SW 1271 (cell line): ENCODE data around the gene PITHD1.
"Not testable (repeated sequence)": the region's sequence is repeated elsewhere in the genome, so short reads cannot be mapped to it uniquely, and the experiment has no call there.

Source experiments
- DNase-seq, 2 experiments: peaks; one replicate each; lab custom pipeline; 2025; lab: John Stamatoyannopoulos, UW

Gene PITHD1

GRCh38 chr1:23774174-23774880 is 3.9 kb upstream of the PITHD1 start:
- DNase-seq = no peak

- no peak for DNase-seq
Measured at GRCh38 chr1:23776217-23776616, 2.0 kb upstream of the PITHD1 start.

- DNase-seq = peak in 1 of 2 experiments; percentile 58
Measured at GRCh38 chr1:23779826-23780371, 1.7 kb downstream of the PITHD1 start.

GRCh38 chr1:23783141-23783540 is 4.9 kb downstream of the PITHD1 start:
- not testable (repeated sequence) for DNase-seq

- no peak for DNase-seq
Measured at GRCh38 chr1:23784846-23785245, 6.6 kb downstream of the PITHD1 start.

GRCh38 chr1:23787701-23788100 is 9.5 kb downstream of the PITHD1 start:
- no peak for DNase-seq

GRCh38 chr1:23788695-23789094 is 10.5 kb downstream of the PITHD1 start:
- DNase-seq = no peak

- peak; percentile 72 to 80 for DNase-seq
Measured at GRCh38 chr1:23790696-23791515, 12.7 kb downstream of the PITHD1 start, which contains the start of gene LYPLA2. Gene LYPLA2 (plus strand): TSS chr1:23791145. CDS start chr1:23792683, 1,538 bp downstream.

- no peak for DNase-seq
Measured at GRCh38 chr1:23791516-23792047, 13.4 kb downstream of the PITHD1 start.

GRCh38 chr1:23792151-23792945 is 14.1 kb downstream of the PITHD1 start:
- no peak for DNase-seq

- no peak for DNase-seq
Measured at GRCh38 chr1:23793018-23793781, 15.0 kb downstream of the PITHD1 start.

- no peak for DNase-seq
Measured at GRCh38 chr1:23793861-23794731, 15.9 kb downstream of the PITHD1 start.

GRCh38 chr1:23794732-23795182 is 16.5 kb downstream of the PITHD1 start:
- DNase-seq = not testable (repeated sequence)

- DNase-seq = no peak
Measured at GRCh38 chr1:23795676-23796465, 17.7 kb downstream of the PITHD1 start.

GRCh38 chr1:23796466-23797271 is 18.5 kb downstream of the PITHD1 start:
- no peak for DNase-seq

GRCh38 chr1:23797478-23798448 is 19.5 kb downstream of the PITHD1 start:
- DNase-seq = no peak

- DNase-seq = no peak
Measured at GRCh38 chr1:23798662-23799142, 20.5 kb downstream of the PITHD1 start.
